GM18505 (cell line): ENCODE results near the gene OR1J2.

Experiments used
- ATAC-seq: cut with Tn5 transposase; IDR thresholded peaks from one replicate; pipeline ENCODE4 v1.9.1; 2021; ENCODE audit not compliant: unreplicated experiment
- POLR2A ChIP-seq: IDR thresholded peaks from 4 replicates; pipeline ENCODE4 v1.6.1; 2011; ENCODE audit warnings: borderline replicate concordance; ENCODE audit not compliant: insufficient read depth, insufficient read length; ENCODE audit errors: extremely low read depth

Gene OR1J2, protein sequence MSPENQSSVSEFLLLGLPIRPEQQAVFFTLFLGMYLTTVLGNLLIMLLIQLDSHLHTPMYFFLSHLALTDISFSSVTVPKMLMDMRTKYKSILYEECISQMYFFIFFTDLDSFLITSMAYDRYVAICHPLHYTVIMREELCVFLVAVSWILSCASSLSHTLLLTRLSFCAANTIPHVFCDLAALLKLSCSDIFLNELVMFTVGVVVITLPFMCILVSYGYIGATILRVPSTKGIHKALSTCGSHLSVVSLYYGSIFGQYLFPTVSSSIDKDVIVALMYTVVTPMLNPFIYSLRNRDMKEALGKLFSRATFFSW

GRCh38 chr9:122510502-122510901, at the start of gene OR1J2:
Gene OR1J2, plus strand, starts transcription at chr9:122510802. Its CDS starts 0 bp downstream, at chr9:122510802.
- no peak for TF ChIP-seq POLR2A
- ATAC-seq, result no peak

- peak; percentile 72 for ATAC-seq
- TF ChIP-seq POLR2A, result peak; percentile 40
Measured at GRCh38 chr9:122463828-122464632, 46.6 kb upstream of the OR1J2 start.

DNA sequence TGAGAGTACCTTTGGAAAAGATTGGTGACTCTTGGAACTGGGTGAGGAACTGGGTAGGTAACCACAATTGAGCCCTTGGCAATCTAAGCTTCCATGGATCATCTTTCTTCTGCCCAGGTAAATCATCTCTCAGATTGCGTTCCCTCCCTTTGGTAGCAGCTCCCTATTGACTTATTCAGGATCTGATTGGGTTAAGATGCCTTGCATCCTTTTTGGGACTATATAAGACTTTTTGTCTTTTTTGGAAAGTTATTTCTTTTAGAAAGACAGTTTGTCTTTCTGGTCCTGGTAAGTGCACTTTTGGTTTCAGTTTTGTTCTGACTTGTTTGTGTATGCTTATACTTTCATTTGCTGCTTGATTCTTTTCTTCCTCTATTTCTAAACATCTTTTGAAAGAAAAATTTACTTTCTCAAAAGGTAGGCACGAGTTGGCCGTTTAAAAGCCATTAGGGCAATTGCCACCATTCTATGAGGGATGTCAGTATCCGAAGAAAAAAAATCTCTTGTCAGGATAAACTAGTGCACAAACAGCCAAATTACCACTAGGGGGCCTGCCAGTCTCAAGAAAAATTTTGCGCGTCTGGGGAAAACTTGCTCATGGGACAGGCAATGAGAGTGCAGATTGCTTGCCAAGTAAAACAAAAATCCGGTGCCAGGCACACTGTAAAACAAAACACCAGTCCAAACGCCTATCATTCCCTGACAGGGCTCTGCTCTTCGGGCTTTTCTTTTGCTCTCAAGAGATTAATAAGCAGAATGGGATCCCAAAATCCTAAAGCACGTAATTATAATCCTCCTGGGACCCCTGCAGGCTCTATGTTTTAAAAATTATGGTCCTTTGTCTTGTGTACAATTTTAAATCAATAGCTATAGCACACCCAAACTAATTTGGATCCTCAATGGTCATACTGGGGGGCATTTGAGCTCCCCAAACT, 45.7 kb upstream of the OR1J2 start:
- no peak for TF ChIP-seq POLR2A
- peak; percentile 51 for ATAC-seq

DNA sequence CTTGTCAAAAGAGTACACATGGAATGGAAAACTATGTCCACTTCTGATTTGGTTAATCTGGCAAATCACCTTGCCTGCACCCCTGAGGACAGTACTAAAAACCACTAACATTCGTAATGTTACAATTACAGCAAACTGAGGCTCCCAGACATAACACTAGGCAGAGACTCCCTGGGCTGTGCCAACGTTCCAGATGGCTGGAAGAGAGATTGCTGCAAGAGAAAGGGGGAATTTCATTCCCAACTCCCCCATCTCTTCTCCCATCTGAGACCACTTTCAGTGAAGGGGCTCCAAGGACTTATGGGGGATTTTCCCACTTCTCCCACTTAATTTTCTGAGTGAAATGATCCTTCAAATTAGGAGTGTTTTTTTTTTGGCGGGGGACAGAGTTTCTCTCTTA, 44.1 kb upstream of the OR1J2 start:
- ATAC-seq, result no peak
- no peak for TF ChIP-seq POLR2A

DNA sequence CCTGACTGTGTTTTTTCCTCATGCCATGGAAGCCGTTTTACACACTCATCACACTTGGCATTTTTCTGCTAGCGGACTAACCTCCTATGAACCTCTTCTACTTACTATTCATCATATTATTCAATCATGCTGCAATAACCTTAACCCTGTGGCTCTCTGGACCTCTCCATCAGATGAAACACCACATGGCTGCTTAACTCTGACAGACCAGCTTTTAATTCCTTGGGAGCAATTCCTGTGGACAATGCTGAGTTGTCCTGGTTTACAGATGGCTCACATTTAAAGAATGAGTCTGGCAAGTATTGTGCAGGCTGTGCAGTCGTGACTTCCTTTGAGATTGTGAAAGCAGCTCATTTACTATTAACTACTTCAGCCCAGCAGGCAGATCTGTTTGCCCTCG, 41.9 kb upstream of the OR1J2 start:
- no peak for ATAC-seq
- TF ChIP-seq POLR2A, result no peak

DNA sequence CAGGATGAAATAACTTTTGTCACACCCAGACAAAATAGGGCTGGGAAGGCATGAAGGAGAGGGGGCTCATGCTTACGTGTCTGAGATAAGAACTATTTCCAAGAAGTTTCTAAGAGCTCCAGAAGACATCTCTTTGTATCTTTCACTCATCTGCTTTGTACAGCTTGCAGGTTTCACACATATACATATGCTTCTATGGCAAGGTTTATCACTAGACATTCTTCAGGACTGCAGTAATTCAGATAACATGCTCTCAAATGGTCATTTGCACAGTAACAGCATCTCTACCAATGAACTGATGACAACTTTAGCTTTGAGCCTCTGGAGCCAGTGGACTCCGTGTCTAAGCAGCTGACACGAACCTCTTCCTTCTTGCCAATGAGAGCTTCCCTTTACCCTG, 36.0 kb upstream of the OR1J2 start:
- no peak for ATAC-seq
- TF ChIP-seq POLR2A, result no peak

GRCh38 chr9:122475717-122476116, 34.9 kb upstream of the OR1J2 start:
- TF ChIP-seq POLR2A, result no peak
- no peak for ATAC-seq

- ATAC-seq, result no peak
- no peak for TF ChIP-seq POLR2A
Measured at GRCh38 chr9:122477346-122477745, 33.3 kb upstream of the OR1J2 start.

GRCh38 chr9:122477826-122478225, 32.8 kb upstream of the OR1J2 start, which contains the start of gene OR1J1:
Gene OR1J1, minus strand, starts transcription at chr9:122477926. Its CDS starts 0 bp downstream, at chr9:122477926.
- no peak for TF ChIP-seq POLR2A
- no peak for ATAC-seq

- TF ChIP-seq POLR2A, result no peak
- no peak for ATAC-seq
Measured at GRCh38 chr9:122479062-122479461, 31.5 kb upstream of the OR1J2 start.

- ATAC-seq, result no peak
- TF ChIP-seq POLR2A, result no peak
Measured at GRCh38 chr9:122498883-122499288, 11.7 kb upstream of the OR1J2 start.

- no peak for TF ChIP-seq POLR2A
- no peak for ATAC-seq
Measured at GRCh38 chr9:122506964-122507363, 3.6 kb upstream of the OR1J2 start.

GRCh38 chr9:122518226-122518625, 7.6 kb downstream of the OR1J2 start:
- no peak for ATAC-seq
- TF ChIP-seq POLR2A, result no peak
